Measurements from ENCODE around the gene HK3.

- TF ChIP-seq CTCF (IDR thresholded peaks at IDR 0.05) (no peak), POLR2A (IDR thresholded peaks at IDR 0.05) (no peak)
Measured at GRCh38 chr5:176895831-176896230, 3.3 kb downstream of the HK3 start.

All from body of pancreas (tissue), 4 donors.